NK-92 (cell line): ENCODE data around the gene INSYN1.
"Not testable (repeated sequence)": the region's sequence is repeated elsewhere in the genome, so short reads cannot be mapped to it uniquely, and the experiment has no call there.

Experiments
- DNase-seq: peaks from one replicate; lab custom pipeline; 2025; ENCODE audit not compliant: unreplicated experiment; lab: John Stamatoyannopoulos, UW

INSYN1 gene, protein sequence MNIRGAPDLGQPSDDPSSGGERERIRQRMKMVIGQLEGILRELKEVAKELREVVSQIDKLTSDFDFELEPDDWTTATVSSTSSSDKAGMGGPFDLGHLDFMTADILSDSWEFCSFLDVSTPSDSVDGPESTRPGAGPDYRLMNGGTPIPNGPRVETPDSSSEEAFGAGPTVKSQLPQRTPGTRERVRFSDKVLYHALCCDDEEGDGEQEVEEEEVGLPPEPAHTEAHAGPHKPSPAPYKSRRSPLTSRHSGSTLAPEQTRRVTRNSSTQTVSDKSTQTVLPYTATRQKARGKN

DNA sequence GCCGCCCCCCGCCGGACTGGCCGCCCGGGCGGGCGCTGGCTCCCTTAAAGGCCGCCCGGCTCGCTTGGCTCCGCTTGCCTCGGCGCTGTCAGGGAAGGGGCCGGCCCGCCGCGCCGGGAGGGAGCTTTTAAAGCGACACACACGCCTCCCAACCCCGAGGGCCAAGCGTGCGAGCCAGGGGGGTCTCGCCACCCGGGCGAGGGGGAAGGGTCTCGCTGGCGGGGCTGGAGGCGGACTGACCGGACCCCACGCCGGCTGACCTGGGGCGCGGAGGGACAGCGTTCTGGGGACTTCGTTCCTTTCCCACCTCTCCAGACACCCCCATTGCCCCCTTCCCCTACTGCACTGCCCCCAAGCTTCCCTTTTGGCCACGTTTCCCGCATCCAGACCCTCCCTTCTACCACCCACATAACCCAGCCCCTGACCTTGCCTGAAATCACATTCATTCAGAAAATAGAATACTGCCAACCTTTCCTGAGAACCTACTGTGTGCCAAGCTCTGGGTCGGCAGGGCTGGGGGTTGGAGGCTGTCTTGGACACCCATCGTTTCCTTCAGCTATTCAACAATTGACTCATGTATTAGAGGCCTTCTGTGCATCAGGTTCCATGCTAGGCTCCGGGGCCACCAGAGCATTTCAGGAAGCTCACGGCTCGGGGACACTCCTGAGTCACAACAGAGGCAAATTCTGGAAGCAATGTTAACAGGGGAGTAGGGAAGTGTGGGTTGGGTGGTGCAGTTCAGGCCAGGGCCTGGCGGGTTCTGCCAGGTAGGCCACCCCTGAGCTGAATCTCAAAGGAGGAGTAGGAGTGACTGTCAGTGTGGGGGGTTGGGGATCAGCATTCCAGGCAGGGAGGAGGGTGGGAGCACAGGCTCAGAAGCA is at the start of gene INSYN1:
Gene INSYN1 (minus strand): TSS at position 102 of the 881 bp plus-strand sequence. CDS start 2,221 bp downstream, outside the sequence.
- DNase-seq: no peak

DNA sequence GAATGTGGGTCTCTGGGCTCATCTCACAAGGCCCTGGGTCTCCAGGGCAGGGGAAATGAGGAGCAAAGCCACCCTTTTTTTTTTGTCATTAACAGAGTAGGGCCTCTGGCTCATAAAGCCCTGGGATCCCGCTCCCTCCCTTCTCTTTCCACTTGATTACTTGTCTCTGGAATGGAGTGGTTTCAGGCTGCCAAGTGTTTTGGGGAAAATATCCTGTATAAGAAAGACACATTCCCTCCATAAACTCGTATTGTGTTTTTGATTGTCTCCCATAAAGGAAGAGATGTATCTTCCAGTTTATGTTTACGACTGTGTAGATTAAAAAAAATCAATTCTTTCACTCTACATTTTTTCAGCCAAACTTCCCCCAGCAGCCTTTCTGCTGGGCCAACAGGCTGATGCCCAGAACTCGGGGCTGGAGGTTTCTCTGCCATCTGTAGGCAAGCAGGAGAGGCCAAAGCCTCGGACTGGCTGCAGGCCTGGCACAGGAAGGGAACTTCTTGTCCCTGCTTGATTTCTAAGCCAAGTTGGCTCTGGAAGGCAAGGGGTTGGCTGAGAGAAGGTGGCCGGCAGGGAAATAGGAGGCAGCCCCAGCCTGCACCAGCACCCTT is 49.4 kb upstream of the INSYN1 start:
- DNase-seq: no peak

DNA sequence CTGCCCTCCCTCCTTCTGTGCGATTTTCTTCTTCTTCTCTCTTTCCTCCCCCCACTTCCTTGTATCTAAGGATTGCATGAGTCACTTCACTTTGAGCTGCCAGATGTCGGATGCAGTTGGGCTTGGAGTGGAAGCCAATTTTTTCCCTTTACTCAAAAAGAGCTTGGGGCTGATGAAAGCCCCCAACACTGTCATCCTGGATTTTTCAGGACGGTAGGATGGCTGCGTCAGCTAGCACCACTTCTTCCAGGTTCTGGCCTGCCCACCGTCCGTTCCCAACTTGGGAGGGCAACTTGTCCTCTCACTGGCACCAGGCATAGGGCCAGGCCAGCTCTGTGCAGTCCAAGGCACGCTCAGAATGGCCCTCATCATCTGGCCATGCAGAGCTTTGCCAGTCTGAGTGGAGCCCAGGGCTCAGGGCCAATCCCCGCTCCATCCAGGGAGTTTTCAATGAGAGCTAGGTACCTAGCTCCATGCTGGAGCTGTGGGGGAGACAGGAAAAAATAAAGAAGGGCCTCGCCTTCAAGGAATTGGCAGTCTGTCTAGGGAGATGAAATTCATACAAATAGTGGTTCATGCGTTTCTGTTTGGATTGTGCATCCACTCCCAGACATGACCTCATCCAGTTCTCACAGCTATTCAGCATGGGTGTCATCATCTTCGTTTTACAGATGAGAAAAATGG is 47.7 kb upstream of the INSYN1 start:
- no peak for DNase-seq

DNA sequence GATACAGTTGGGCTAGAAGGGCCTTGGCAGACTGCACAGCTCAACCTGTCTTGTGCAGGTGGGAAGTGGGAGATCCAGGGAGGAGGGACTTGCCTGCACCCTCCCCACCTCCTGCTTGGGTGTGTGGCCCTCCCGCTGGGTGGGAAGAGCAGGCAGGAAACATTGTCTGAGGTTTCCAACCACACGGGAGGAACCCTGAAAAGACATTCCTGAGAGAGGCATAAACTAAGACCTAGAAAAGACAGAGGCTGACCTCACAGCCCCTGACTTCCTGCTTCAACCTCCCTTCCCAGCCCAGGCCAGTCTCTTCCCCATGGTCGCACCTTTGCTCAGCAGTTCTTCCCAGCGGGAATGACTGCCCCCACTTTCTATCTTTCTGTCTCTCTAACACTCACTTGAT is 46.3 kb upstream of the INSYN1 start:
- no peak for DNase-seq

DNA sequence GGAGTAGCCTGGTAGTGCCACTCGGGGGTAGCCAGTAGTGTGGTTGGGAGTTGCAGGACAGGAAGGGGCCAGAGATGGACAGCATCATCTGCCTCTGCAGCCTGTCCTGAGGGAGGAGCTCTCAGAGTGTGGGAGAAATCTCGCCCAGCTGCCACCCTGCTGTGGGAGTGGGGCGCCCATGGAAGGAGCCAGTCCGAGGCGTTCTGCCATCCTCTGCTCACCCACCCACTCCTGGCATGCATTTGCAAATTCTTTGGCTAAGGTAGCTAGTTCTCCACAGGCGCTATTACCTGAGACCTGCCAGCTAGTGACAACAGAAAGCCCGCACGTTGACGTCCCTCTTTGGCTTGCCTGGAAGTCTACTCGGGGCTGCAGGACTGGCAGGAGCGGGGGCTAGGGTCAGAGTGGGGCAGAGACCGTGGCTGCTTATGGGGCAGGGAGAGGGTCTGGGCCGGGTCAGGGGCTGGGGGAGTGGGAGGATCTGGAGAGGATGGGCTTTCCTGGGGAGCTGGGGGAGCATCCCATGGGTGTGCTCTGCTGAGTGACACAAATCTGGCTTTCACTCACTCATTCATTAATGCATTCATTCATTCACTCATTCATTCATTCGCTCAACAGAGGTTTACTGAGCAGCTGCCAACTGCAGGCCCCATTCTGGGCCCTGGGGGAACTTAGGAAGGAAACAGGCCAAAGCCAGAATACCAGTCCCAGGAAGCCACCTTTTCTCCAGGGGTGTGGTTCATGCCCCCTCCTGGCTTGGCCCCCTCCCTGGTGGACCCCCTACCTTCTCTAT is 44.4 kb upstream of the INSYN1 start:
- no peak for DNase-seq

DNA sequence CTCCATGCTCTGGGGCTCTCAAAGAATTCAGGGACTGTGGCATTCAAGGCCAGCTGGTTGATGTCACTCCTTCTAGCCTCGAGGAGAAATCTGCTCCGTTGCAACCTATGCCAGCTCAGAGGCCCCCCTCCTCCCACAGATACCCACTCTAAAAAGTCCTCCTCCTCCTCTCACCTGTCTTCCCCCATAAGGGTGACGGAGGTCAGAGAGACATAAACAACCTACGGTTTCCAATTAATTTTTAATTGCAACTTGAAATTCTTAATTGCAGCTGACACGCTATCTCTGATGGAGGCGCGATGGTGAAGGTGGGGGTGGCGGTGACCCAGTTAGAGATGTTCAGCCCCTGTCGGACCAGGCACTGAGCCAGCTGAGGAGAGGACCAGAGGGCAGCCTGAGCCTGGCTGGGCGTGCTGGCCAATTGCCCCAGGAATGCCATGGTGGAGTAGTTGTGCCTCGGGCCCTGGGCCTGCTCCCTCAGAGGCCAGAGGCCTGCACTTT is 43.2 kb upstream of the INSYN1 start:
- DNase-seq: no peak

DNA sequence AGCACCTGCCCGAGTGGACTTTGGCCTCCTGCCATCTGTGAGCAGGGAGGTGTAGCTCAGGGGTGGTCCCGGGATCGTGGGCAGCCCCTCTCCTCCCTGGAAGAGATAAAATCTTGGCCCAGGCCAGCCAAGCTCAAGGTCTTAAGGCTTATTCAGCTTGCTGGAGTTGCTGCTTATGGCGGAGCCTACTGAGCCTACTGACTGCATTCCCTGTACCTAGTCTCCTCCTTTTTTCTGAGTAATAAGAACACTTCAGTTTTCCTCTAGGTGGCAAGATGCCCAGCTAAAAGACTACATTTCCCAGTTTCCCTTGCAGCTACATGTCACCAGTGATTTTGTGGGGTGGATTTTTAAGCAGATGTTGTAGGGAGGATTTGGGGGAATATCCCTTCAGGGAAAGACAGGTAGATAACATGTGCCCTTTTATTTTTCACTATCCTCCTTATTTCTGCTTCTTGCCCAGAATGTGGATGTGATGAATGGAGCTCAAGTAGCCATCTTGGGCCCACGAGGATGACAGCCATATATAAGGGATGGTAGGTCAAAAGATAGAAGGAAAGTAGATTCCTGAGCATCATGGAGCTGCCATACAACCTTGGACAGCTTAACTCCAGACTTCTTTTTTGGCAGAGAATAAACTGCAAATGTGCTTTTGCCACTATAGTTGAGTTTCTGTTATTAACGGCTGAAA is 41.4 kb upstream of the INSYN1 start:
- no peak for DNase-seq

DNA sequence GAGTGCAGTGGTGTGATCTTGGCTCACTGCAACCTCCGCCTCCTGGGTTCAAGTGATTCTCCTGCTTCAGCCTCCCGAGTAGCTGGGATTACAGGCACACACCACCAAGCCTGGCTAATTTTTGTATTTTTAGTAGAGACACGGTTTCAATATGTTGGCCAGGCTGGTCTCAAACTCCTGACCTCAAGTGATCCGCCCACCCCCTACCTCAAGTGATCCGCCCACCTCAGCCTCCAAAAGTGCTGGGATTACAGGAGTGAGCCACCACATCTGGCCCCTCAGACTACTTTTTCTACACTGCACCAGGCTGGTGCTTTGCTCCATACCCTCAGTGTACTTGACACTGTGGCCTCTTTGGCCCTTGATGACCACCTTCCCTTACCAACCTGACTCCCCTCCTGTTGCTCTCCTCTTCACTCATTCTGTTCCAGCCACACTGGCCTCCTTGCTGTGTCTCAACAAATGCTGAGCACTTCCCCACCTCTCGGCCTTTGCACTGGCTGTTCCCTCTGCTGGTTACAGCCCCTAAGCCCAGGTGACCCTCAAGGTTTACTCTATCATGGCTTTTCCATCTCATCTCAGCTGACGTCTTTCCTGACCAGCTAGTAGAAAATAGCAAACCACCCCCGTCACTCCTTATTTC is 39.9 kb upstream of the INSYN1 start:
- not testable (repeated sequence) for DNase-seq

DNA sequence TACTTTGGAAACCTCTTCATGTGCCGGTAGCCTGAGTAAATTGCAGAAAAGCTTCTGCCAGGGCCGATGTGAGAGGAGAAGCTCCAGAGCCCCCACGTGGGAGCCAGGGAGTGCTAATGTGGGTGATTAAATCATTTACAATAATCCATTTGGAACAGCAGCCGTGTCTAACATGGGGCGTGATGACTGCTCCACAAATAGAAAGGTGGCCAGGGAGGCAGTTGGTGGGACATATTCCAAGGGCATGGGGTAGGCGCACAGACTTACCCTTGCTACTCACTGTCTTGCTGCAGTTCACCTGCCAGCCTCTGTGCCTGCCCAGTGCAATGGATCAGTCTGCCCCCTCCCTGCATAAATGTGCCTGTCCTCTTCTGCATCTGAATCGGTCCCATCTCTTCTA is 39.3 kb upstream of the INSYN1 start:
- no peak for DNase-seq

DNA sequence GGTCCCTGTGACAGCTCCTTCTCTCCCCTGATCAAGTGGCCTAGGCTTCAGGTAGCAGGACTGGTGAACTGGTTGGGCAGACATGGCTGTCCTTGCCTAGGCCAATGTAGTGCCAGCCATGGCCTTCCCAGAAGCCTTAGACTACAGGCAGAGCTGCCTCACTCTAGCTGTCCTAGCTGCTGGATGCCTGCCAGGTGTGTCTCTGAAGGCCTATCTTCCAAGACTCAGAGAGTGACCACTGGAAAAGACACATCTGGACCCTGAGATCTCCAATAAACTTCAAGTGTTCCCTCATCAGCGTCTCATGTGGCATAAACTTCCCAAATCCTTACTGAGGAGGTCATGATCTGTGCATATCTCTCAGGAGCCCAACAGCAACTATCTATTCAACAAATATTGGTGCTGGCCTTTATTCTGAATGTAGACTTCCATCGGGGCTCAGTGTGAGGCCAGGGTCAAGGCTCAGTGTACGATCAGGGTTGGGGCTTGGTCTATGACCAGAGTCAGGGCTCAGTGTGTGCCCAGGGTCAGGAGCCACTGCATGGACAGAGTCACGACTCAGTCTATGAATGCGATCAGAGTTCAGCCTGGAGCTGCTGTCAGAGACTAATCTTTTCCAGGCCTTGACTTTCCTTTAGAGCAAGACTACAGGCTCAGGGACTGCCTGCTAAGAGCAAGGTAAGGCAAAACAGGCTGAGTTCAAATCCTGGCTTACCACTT is 36.5 kb upstream of the INSYN1 start:
- no peak for DNase-seq

DNA sequence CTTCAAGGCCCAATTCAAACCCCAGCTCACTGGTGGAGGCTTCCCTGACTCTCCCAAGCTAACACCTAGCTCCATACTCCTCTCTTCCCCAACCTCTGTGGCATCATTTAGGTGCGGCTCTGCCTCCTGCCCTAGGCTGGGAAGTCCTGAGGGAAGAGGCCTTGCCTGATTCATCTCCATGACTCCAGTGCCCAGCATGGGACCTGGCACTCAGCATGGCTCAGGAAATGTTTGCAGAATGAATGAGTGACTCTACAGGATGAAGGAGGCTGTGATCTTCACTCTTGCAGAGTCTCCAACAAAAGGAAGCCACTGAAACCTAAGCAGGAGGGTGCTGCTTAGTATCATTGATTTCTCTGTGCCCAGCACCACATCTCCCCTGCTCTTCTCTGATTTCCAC is 34.5 kb upstream of the INSYN1 start:
- no peak for DNase-seq

DNA sequence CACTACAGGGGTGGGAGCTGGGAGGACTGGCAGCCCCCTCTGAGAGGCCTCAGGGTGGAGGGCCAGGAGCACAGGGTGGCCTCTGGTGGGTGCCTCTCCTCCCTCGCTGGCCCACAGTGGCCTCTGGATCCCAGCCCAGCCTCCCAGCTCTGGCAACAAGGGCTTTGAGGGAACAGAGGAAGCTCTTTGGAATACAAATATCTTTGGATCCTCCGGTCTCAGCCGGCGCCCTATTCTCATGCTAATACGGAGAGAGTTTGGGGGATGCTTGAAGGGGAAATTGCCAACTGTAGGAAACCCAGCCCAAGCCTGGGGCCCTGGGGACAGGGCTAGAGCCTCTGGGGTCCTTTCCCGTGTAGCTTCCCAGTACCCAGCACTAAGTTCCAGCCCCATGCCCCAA is 33.4 kb upstream of the INSYN1 start:
- DNase-seq: no peak

DNA sequence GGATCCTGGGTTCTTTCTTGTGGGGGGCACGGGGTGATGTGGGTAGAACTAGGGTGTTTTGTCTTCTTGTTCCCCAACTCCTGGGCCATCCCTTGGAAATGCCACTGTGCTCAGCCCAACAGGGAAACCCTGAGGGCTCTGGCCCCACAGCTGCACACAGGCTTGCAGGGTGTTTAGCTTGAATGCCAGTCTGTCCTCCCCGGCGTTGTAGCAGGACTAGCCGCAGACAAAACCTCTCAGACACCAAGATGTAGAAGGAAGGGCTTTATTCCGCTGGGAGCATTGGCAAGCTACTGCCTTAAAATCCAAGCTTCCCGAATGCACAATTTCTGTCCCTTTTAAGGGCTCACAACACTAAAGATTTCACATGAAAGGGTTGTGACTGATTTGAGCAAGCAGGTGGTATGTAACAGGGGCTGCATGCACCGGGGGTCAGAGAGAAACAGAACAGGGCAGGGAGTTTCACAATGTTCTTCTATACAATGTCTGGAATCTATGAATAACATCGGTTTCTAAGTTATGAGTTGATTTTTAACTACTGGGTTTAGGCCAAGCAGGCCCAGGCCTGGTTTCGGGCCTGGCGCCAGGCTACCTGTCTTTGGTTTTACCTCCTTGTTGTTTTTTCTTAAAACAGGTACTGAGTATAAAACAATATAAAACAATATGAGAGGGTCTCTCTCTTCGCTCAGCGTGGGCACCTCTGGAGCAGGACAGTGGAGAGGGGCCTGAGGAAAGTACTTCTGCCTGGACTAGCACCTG is 32.3 kb upstream of the INSYN1 start:
- DNase-seq: not testable (repeated sequence)

DNA sequence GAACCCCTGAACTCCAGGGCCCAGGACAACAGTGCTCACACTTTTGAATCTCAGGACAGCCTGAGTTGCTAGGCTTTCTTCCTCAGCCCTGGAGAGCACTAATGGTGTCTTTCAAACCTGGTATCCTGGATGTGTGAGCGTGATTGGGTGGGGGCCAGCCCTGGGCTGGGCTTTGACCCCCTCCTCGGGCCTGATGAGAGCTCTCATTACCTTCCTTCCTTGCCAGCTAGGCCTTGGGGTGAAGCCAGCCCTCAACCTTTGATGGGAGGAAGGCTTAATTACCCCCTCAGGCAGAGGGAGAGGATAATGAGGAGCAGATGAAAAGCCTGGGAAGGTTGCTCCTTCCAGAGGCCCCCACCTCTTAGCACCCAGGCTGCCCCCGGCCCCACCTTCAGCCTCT is 31.1 kb upstream of the INSYN1 start:
- no peak for DNase-seq

DNA sequence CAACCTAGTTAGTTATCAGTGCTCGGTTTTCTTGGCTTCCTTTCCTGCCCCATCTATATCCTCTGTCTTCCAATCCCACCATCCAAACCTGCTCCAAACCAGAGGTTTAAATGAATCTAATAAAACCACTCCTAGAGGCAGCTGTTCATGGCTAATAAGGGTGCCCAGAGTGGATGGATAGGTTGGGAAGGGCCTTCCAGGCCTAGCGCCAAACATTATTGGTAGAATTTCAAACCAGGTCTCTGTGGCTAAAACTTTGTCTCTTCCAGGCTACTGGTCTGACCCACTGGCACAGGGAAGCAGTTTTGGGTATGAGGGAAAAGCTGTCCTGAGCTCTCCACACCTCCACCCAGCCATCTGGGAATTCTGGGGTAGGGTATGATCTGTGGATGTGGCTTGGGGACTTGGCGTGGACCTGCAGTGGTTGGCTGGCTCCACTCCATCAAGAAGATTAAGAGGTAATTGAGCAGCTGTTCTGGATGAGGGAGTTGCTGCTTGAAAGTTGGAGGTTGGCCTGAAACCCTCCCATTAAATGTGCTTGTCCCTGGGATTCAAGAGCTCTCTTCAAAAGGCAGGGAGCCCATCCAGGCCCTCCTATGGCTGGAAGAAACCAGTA is 29.3 kb upstream of the INSYN1 start:
- no peak for DNase-seq

DNA sequence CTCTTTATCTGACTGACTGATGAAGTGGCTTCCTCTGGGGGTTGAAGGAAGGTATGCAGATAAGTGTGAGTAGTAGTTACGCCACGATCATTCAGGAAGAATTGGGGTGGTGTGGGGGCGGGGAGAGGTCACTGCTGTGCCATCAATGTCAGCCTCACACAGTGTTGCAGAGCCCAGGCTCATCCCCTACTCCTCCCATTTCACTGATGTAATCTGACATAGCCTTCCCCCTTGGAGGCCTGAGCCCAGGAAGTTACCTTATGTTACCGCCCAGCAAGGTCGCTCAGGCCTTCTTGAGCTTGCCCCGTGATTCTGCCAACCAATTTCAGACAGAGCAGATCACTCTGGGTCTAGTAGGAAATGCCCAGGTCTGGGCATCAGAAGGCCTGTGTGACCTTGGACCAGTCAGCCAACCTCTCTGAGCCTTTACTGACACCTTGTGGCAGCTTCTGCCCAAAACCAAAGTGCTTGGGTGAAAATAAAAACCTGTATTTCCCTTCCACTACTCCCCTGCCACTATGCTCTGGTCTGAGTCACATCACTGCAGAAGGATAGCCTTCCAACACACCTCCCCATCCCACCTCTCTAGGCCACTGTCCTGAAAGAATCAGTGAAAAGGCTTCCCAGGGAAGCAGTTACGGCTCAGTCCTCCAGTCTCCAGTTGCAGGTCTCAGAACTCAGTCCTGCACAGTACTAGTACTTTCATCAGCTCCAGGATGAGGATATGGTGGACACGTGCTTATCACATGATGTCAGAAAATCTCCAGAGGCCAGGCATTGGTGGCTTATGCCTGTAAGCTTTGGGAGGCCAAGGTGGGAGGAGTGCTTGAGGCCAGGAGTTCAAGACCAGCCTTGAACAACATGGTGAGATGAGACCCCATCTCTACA is 28.1 kb upstream of the INSYN1 start:
- no peak for DNase-seq

DNA sequence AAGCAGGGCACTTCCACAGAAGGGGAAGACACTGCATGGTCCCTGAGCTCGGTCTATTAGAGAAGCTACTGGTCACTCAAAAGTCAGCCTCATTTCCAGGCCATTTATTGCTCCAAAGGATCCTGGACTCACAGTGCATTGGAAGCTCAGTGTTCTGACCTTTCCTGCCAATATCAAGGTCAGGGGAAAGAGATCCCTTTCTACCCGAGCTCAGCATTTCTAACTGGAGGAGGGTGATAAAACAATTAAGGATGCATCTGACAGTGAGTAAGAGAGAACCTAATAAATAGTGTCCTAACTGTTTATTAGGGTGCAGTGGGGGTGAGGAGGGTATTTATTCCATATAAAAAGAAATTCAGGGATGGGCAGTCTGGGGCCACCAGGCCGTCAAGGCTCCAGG is 26.8 kb upstream of the INSYN1 start:
- DNase-seq: no peak
